H9 (cell line): Measurements from ENCODE around the gene IL4. TPM values are rescaled to one million over a fixed set of nuclear protein-coding genes. Genes with fewer than 3 reads are reported as not detected.

ENCODE experiments used
- DNase-seq: peaks from one replicate; pipeline ENCODE4 v3.0.0-alpha.2; 2017
- H2AFZ ChIP-seq: one replicate; pipeline ENCODE4 v1.6.1; 2013; ENCODE audit warnings: mild to moderate bottlenecking, low read length, control low read depth, moderate library complexity
- H2AK5ac ChIP-seq: 2 replicates; pipeline ENCODE4 v1.6.1; 2013; ENCODE audit warnings: low read length, control low read depth, mixed read lengths; ENCODE audit not compliant: insufficient read length
- H2BK120ac ChIP-seq: one replicate; pipeline ENCODE4 v1.6.1; 2013; ENCODE audit warnings: low read depth, mild to moderate bottlenecking, low read length, control low read depth, inconsistent platforms; ENCODE audit not compliant: poor library complexity, severe bottlenecking
- H2BK12ac ChIP-seq: 2 replicates; pipeline ENCODE4 v1.6.1; 2013; ENCODE audit warnings: low read length, control low read depth, mixed read lengths, low read depth; ENCODE audit not compliant: insufficient read length
- H2BK15ac ChIP-seq: 2 replicates; pipeline ENCODE4 v1.6.1; 2013; ENCODE audit warnings: low read depth, low read length, control low read depth
- H2BK20ac ChIP-seq: one replicate; pipeline ENCODE4 v1.6.1; 2013; ENCODE audit warnings: low read depth, mild to moderate bottlenecking, low read length, control low read depth, inconsistent platforms; ENCODE audit not compliant: poor library complexity, severe bottlenecking
- H2BK5ac ChIP-seq: 2 replicates; pipeline ENCODE4 v1.6.1; 2013; ENCODE audit warnings: low read length, control low read depth, mixed read lengths; ENCODE audit not compliant: insufficient read length
- H3K14ac ChIP-seq: 2 replicates; pipeline ENCODE4 v1.6.1; 2013; ENCODE audit warnings: low read length, control low read depth; ENCODE audit not compliant: insufficient read depth
- H3K18ac ChIP-seq: 2 replicates; pipeline ENCODE4 v1.6.1; 2013; ENCODE audit warnings: low read depth, mild to moderate bottlenecking, mixed read lengths, low read length, control low read depth; ENCODE audit not compliant: insufficient read length
- H3K23ac ChIP-seq: 2 replicates; pipeline ENCODE4 v1.6.1; 2013; ENCODE audit warnings: low read length, control low read depth, mixed read lengths, low read depth; ENCODE audit not compliant: insufficient read length
- H3K23me2 ChIP-seq: 2 replicates; pipeline ENCODE4 v1.6.1; 2013; ENCODE audit warnings: low read depth, mild to moderate bottlenecking, mixed read lengths, low read length, control low read depth; ENCODE audit not compliant: insufficient read length, poor library complexity, severe bottlenecking
- H3K27ac ChIP-seq: 2 replicates; pipeline ENCODE4 v1.5.1; 2013; ENCODE audit warnings: low read length, control low read depth, mixed read lengths, low read depth; ENCODE audit not compliant: insufficient read length
- H3K27me3 ChIP-seq: 2 replicates; pipeline ENCODE4 v1.6.1; 2013; ENCODE audit warnings: low read length, control low read depth, inconsistent platforms; ENCODE audit not compliant: insufficient read depth
- H3K4ac ChIP-seq: 2 replicates; pipeline ENCODE4 v1.6.1; 2013; ENCODE audit warnings: low read depth, mild to moderate bottlenecking, control low read depth, inconsistent platforms, low read length, moderate library complexity
- H3K4me1 ChIP-seq: 2 replicates; pipeline ENCODE4 v1.6.1; 2013; ENCODE audit warnings: low read length, control low read depth, inconsistent platforms; ENCODE audit not compliant: insufficient read depth
- H3K4me2 ChIP-seq: 2 replicates; pipeline ENCODE4 v1.6.1; 2013; ENCODE audit warnings: low read length, control low read depth, mixed read lengths; ENCODE audit not compliant: insufficient read length, insufficient read depth
- H3K56ac ChIP-seq: 2 replicates; pipeline ENCODE4 v1.6.1; 2013; ENCODE audit warnings: low read depth, mild to moderate bottlenecking, mixed read lengths, low read length, control low read depth; ENCODE audit not compliant: insufficient read length
- H3K79me1 ChIP-seq: 2 replicates; pipeline ENCODE4 v1.6.1; 2013; ENCODE audit warnings: low read depth, mild to moderate bottlenecking, moderate library complexity, low read length, control low read depth, inconsistent platforms; ENCODE audit not compliant: insufficient read depth, poor library complexity, severe bottlenecking
- H3K79me2 ChIP-seq: 2 replicates; pipeline ENCODE4 v1.6.1; 2013; ENCODE audit warnings: low read length, control low read depth, inconsistent platforms; ENCODE audit not compliant: insufficient read depth
- H3K9ac ChIP-seq: 2 replicates; pipeline ENCODE4 v1.6.1; 2013; ENCODE audit warnings: low read length, control low read depth, mixed read lengths; ENCODE audit not compliant: insufficient read length; ENCODE audit errors: extremely low read depth
- H3K9me3 ChIP-seq: one replicate; pipeline ENCODE4 v1.6.1; 2013; ENCODE audit warnings: low read depth, low read length, inconsistent platforms; ENCODE audit not compliant: control insufficient read depth
- H3T11ph ChIP-seq: one replicate; pipeline ENCODE4 v1.6.1; 2013; ENCODE audit warnings: mild to moderate bottlenecking, low read length, control low read depth, inconsistent platforms
- H4K20me1 ChIP-seq: one replicate; pipeline ENCODE4 v1.6.1; 2013; ENCODE audit not compliant: control insufficient read depth, insufficient read length, insufficient read depth
- H4K5ac ChIP-seq: 2 replicates; pipeline ENCODE4 v1.6.1; 2013; ENCODE audit warnings: low read depth, mild to moderate bottlenecking, mixed read lengths, low read length, control low read depth; ENCODE audit not compliant: insufficient read length
- H4K8ac ChIP-seq: replicated peaks from 2 replicates; pipeline ENCODE4 v1.6.1; 2013; ENCODE audit warnings: low read length, control low read depth, mixed read lengths, low read depth; ENCODE audit not compliant: insufficient read length
- H4K91ac ChIP-seq: 2 replicates; pipeline ENCODE4 v1.6.1; 2013; ENCODE audit warnings: low read depth, mild to moderate bottlenecking, moderate library complexity, mixed read lengths, low read length, control low read depth; ENCODE audit not compliant: insufficient read length
- H3K27ac Mint-ChIP-seq, 3 experiments: 2 replicates in 2 of 3; 3 replicates in 1 of 3; pipeline ENCODE4 v1.8.0; 2020 to 2021; ENCODE audit warnings: mixed read lengths in 3 of 3, mild to moderate bottlenecking in 1 of 3, moderate library complexity in 1 of 3
- H3K27me3 Mint-ChIP-seq: 2 replicates; pipeline ENCODE4 v1.8.0; 2021; ENCODE audit warnings: low read depth, mild to moderate bottlenecking, moderate library complexity, mixed read lengths
- H3K36me3 Mint-ChIP-seq, 3 experiments: 2 replicates in 2 of 3; 3 replicates in 1 of 3; pipeline ENCODE4 v1.8.0; 2020 to 2021; ENCODE audit warnings: low read depth in 3 of 3, mixed read lengths in 3 of 3; ENCODE audit not compliant: insufficient read depth in 1 of 3
- H3K4me1 Mint-ChIP-seq, 2 experiments: 2 replicates each; pipeline ENCODE4 v1.8.0; 2020; ENCODE audit warnings: mixed read lengths in 2 of 2
- H3K4me3 Mint-ChIP-seq, 2 experiments: 2 replicates in 1 of 2; 3 replicates in 1 of 2; pipeline ENCODE4 v1.8.0; 2020 to 2021; ENCODE audit warnings: mild to moderate bottlenecking in 2 of 2, mixed read lengths in 2 of 2, moderate library complexity in 1 of 2
- H3K9me3 Mint-ChIP-seq, 2 experiments: 2 replicates in 1 of 2; 3 replicates in 1 of 2; pipeline ENCODE4 v1.8.0; 2020; ENCODE audit warnings: mild to moderate bottlenecking in 2 of 2, mixed read lengths in 2 of 2, moderate library complexity in 1 of 2
- CTCF ChIP-seq: fragments of 200-600 bp; sonication (generic); conservative IDR thresholded peaks from 3 replicates; pipeline ENCODE4 v1.8.0; 2021; ENCODE audit warnings: antibody characterized with exemption, mild to moderate bottlenecking
- whole genome bisulfite sequencing: extraction: QIAGEN DNeasy Blood & Tissue Kit; methylation state at CpG from one replicate; pipeline ENCODE4 v1.1.7; 2013; ENCODE audit warnings: missing lambda C conversion rate, low lambda C conversion rate, mixed read lengths; ENCODE audit not compliant: insufficient read length; ENCODE audit errors: extremely low coverage; 5-methylcytosine and 5-hydroxymethylcytosine counted together
- total RNA-seq: library from RNA; stranded (reverse); gene quantifications from 2 replicates; pipeline ENCODE4 v1.2.1, GENCODE V29; 2021

Gene IL4
- total RNA-seq, 1 experiment from 2014 or later = not detected

GRCh38 chr5:132628814-132629213 is 45.0 kb upstream of the IL4 start:
- no peak overlapping the region for H3K27ac ChIP-seq
- no peak overlapping the region for H3K4me3 Mint-ChIP-seq
- no peaks in the 10 kb centered on the region for H3K9me3 ChIP-seq
- no peak overlapping the region for H4K91ac ChIP-seq
- H3T11ph ChIP-seq = no peak overlapping the region
- no peak overlapping the region for H2AK5ac ChIP-seq
- no peak overlapping the region for H3K4ac ChIP-seq
- no peaks in the 10 kb centered on the region for H3K9me3 Mint-ChIP-seq
- no peak overlapping the region for H3K56ac ChIP-seq
- peaks cover 1 to 29% (median 16%) of the 10 kb centered on the region in 3 experiments; a peak in 4 of 7 replicates for H3K36me3 Mint-ChIP-seq
- no peak overlapping the region for H3K4me2 ChIP-seq
- H2AFZ ChIP-seq = no peak overlapping the region
- no peak for TF ChIP-seq CTCF
- no peaks in the 10 kb centered on the region for H3K27me3 ChIP-seq
- no CpG with 5 or more reads among the region's 2 CpGs for WGBS
- H4K20me1 ChIP-seq = no peaks in the 10 kb centered on the region
- H3K79me1 ChIP-seq = no peaks in the 10 kb centered on the region
- H3K23ac ChIP-seq = no peak overlapping the region
- H2BK5ac ChIP-seq = no peak overlapping the region
- H3K14ac ChIP-seq = no peak overlapping the region
- H3K23me2 ChIP-seq = no peaks in the 10 kb centered on the region
- no peak overlapping the region; a peak in 1 of 7 replicates for H3K27ac Mint-ChIP-seq
- H4K8ac ChIP-seq = no peak overlapping the region
- H3K4me1 ChIP-seq = no peaks in the 10 kb centered on the region
- no peak overlapping the region for H2BK15ac ChIP-seq
- no peaks in the 10 kb centered on the region for H3K27me3 Mint-ChIP-seq
- H2BK20ac ChIP-seq = no peak overlapping the region
- no peaks in the 10 kb centered on the region for H3K4me1 Mint-ChIP-seq
- no peak for DNase-seq
- no peak overlapping the region for H3K9ac ChIP-seq
- H4K5ac ChIP-seq = no peak overlapping the region
- no peaks in the 10 kb centered on the region for H3K79me2 ChIP-seq
- no peak overlapping the region for H2BK12ac ChIP-seq
- no peak overlapping the region for H2BK120ac ChIP-seq
- H3K18ac ChIP-seq = no peak overlapping the region
